Measurements from ENCODE around the gene LMAN1L.

Gene LMAN1L

DNA sequence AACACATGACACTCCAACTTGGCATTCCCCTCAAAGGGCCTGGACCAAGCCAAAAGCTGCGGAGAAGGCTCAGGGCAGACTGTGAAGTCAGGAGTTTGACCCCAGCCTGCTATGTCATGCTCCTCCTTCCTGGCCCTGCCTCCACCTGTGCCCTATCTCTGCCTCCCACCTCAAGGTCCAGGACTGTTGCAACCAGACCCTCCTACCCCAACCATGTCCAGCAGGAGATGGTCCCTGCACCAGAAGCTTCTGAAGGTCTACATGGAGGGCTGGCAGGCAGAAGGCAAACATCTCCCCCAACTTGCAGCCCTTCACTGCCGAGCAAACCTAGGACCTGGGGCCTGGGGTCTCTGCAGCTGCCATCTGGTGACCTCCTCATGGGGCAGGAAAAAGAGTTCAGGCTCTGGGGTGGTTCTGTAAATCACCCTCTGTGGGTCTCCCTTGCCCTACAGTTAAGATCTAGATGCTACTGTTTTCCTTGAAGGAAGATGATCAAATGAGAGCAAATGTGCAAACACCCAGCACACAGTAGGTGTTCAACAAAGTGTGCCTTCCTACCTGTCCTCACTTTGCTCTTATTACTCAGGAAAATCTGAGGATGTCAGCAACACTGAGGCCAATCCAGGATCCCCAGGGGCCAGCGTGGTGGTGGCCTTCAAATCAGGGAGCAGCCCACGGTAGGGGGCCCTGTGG is 42.3 kb upstream of the LMAN1L start:
- Histone ChIP-seq H3K27ac (ENCODE audit: low read length) (no peak overlapping the region), H4K20me1 (ENCODE audit: insufficient read depth, low read length) (no peaks in the 10 kb centered on the region), H3K4me2 (ENCODE audit: insufficient read depth, low read length) (no peak overlapping the region), H3K9me3 (ENCODE audit: insufficient read depth, low read length, severe bottlenecking) (no peaks in the 10 kb centered on the region), H3K4me3 (ENCODE audit: low read depth in 1 of 2, low read length in 2 of 2) (no peak overlapping the region), H2AFZ (ENCODE audit: low read depth, low read length) (no peak overlapping the region), H3K36me3 (ENCODE audit: insufficient read depth, low read length) (no peaks in the 10 kb centered on the region), H3K4me1 (ENCODE audit: insufficient read depth, low read length) (peaks cover 14% of the 10 kb centered on the region), H3K9ac (ENCODE audit: low read depth, low read length) (no peak overlapping the region), H3K79me2 (ENCODE audit: insufficient read depth, low read length) (no peaks in the 10 kb centered on the region), H3K27me3 (ENCODE audit: insufficient read depth, low read length, poor library complexity) (no peaks in the 10 kb centered on the region)
- DNase-seq (no peak), ATAC-seq (ENCODE audit: insufficient read depth, low read depth) (no peak)
- no peak for TF ChIP-seq EZH2 (IDR thresholded peaks at IDR 0.05; ENCODE audit: borderline replicate concordance, low read depth, low read length, severe bottlenecking)
- TF ChIP-seq, protein P1, sequence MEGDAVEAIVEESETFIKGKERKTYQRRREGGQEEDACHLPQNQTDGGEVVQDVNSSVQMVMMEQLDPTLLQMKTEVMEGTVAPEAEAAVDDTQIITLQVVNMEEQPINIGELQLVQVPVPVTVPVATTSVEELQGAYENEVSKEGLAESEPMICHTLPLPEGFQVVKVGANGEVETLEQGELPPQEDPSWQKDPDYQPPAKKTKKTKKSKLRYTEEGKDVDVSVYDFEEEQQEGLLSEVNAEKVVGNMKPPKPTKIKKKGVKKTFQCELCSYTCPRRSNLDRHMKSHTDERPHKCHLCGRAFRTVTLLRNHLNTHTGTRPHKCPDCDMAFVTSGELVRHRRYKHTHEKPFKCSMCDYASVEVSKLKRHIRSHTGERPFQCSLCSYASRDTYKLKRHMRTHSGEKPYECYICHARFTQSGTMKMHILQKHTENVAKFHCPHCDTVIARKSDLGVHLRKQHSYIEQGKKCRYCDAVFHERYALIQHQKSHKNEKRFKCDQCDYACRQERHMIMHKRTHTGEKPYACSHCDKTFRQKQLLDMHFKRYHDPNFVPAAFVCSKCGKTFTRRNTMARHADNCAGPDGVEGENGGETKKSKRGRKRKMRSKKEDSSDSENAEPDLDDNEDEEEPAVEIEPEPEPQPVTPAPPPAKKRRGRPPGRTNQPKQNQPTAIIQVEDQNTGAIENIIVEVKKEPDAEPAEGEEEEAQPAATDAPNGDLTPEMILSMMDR (IDR thresholded peaks at IDR 0.05; ENCODE audit: borderline replicate concordance, extremely low read depth, low read length, poor library complexity, severe bottlenecking) = no peak

DNA sequence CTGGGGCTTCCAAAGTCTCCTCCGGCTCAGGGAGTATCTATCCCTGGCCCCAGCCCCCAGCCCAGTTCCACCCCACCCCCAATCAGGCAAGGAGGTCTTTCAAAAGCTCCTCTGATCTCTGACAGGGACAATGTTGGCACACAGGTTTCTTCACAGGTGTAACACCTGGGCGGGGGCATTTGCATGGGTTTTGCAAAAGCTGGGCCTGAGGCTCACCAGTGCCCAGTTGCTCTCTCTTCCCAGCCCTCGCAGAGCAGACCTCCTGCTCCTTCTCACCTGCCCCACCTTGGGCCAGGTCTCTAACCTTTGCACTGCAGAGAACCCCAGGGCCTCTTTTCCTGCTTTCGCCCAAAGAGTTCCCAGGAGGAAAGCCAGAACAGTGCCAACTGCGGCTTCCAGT is 39.3 kb upstream of the LMAN1L start:
- peaks cover 41% of the 10 kb centered on the region for H3K4me1 ChIP-seq (ENCODE audit: insufficient read depth, low read length)
- no peak overlapping the region for H3K4me2 ChIP-seq (ENCODE audit: insufficient read depth, low read length)
- no peak overlapping the region for H3K9ac ChIP-seq (ENCODE audit: low read depth, low read length)
- DNase-seq (no peak), ATAC-seq (ENCODE audit: insufficient read depth, low read depth) (no peak)
- H3K79me2 ChIP-seq (ENCODE audit: insufficient read depth, low read length) = no peaks in the 10 kb centered on the region
- no peaks in the 10 kb centered on the region for H4K20me1 ChIP-seq (ENCODE audit: insufficient read depth, low read length)
- no peaks in the 10 kb centered on the region for H3K9me3 ChIP-seq (ENCODE audit: insufficient read depth, low read length, severe bottlenecking)
- no peaks in the 10 kb centered on the region for H3K36me3 ChIP-seq (ENCODE audit: insufficient read depth, low read length)
- no peak overlapping the region for H3K4me3 ChIP-seq (ENCODE audit: low read depth in 1 of 2, low read length in 2 of 2)
- TF ChIP-seq, protein P1 (IDR thresholded peaks at IDR 0.05; ENCODE audit: borderline replicate concordance, extremely low read depth, low read length, poor library complexity, severe bottlenecking) = no peak
- TF ChIP-seq EZH2 (IDR thresholded peaks at IDR 0.05; ENCODE audit: borderline replicate concordance, low read depth, low read length, severe bottlenecking) = no peak
- no peak overlapping the region for H2AFZ ChIP-seq (ENCODE audit: low read depth, low read length)
- no peaks in the 10 kb centered on the region for H3K27me3 ChIP-seq (ENCODE audit: insufficient read depth, low read length, poor library complexity)
- no peak overlapping the region for H3K27ac ChIP-seq (ENCODE audit: low read length)

DNA sequence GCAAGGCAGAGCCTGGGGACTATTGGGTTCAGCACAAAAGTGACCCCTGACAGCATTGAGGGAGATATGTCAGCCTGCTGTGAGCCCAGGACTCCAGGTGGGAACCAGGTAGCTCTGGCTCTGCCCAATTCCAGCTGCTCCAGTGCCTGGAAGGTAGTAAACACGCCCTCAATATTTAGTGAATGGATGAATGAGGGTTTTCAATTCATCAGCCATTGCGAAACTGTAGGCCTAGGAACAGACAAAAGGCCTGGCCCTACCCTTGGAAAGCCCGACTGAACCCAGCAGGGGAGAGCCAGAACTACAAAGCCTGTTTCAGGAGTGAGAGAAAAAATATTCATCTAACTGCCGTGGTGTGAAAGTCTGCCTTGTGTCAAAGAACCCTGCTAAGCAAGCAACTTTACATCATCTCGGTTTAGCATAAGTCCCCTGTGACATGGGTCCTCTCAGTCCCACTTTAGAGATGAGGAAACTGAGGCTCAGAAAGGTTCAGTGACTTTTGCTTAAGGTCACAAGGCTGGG is 38.8 kb upstream of the LMAN1L start:
- no peaks in the 10 kb centered on the region for H3K27me3 ChIP-seq (ENCODE audit: insufficient read depth, low read length, poor library complexity)
- no peak overlapping the region for H3K4me2 ChIP-seq (ENCODE audit: insufficient read depth, low read length)
- DNase-seq (no peak), ATAC-seq (ENCODE audit: insufficient read depth, low read depth) (no peak)
- peaks cover 42% of the 10 kb centered on the region for H3K4me1 ChIP-seq (ENCODE audit: insufficient read depth, low read length)
- no peaks in the 10 kb centered on the region for H4K20me1 ChIP-seq (ENCODE audit: insufficient read depth, low read length)
- H3K4me3 ChIP-seq (ENCODE audit: low read depth in 1 of 2, low read length in 2 of 2) = no peak overlapping the region
- no peaks in the 10 kb centered on the region for H3K79me2 ChIP-seq (ENCODE audit: insufficient read depth, low read length)
- TF ChIP-seq, protein P1 (IDR thresholded peaks at IDR 0.05; ENCODE audit: borderline replicate concordance, extremely low read depth, low read length, poor library complexity, severe bottlenecking) = no peak
- no peak for TF ChIP-seq EZH2 (IDR thresholded peaks at IDR 0.05; ENCODE audit: borderline replicate concordance, low read depth, low read length, severe bottlenecking)
- H3K9ac ChIP-seq (ENCODE audit: low read depth, low read length) = no peak overlapping the region
- no peak overlapping the region for H2AFZ ChIP-seq (ENCODE audit: low read depth, low read length)
- no peaks in the 10 kb centered on the region for H3K36me3 ChIP-seq (ENCODE audit: insufficient read depth, low read length)
- no peak overlapping the region for H3K27ac ChIP-seq (ENCODE audit: low read length)
- no peaks in the 10 kb centered on the region for H3K9me3 ChIP-seq (ENCODE audit: insufficient read depth, low read length, severe bottlenecking)
